ENCODE results near the gene ANOS1.

ANOS1 gene

DNA sequence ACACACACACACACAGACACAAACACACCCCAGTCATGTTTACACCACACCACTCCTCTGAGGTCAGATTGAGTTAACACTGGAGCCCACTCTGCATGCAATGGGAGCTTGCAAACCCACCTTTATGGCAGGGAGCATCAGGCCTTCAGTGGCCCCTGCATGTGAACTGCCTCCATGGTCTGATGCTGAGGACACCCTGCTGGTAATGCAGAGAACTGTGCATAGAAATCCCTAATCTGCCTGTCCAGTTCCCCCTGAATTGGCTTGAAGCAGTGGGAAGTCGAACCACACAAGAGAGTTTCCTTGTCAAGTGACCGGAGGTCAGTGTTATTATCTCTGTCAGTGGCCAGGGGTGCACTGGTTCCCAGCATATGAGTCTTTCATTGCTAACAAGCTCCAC, 59.8 kb downstream of the ANOS1 start:
- no peak overlapping the region for H3K4me3 ChIP-seq (ENCODE audit: low read depth, low read length)
- DNase-seq (ENCODE audit: low read depth, low spot score) = no peak
- no peak for TF ChIP-seq CTCF (IDR thresholded peaks at IDR 0.05; ENCODE audit: low read depth, low read length)
- in situ Hi-C loops (cut with HindIII; ENCODE audit: low sequenced_read_pairs) = no loop called here

GRCh38 chrX:8668813-8669212, 63.1 kb downstream of the ANOS1 start:
- in situ Hi-C loops (cut with HindIII; ENCODE audit: low sequenced_read_pairs) = no loop called here
- no peak overlapping the region for H3K4me3 ChIP-seq (ENCODE audit: low read depth, low read length)
- DNase-seq (ENCODE audit: low read depth, low spot score) = no peak
- no peak for TF ChIP-seq CTCF (IDR thresholded peaks at IDR 0.05; ENCODE audit: low read depth, low read length)

DNA sequence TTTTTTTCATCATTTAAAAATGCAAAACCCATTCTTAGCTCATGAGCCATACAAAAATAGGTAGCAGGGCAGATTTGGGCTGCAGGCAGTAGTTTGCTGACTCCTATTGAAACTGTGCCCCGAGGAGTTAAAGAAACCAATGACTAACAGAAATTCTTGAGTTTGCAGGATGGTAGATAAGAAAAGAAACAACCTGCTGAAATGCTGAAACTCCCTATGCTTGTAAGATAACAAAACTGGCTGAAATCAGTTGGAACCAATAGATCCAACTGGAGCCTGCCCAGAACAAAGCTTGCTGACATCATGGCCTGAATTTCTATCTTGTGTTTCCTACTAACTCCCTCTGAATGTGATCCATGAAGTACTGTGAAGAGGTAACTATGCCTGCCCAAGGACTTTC, 68.6 kb downstream of the ANOS1 start:
- H3K4me3 ChIP-seq (ENCODE audit: low read depth, low read length) = no peak overlapping the region
- no peak for DNase-seq (ENCODE audit: low read depth, low spot score)
- no peak for TF ChIP-seq CTCF (IDR thresholded peaks at IDR 0.05; ENCODE audit: low read depth, low read length)
- in situ Hi-C loops (cut with HindIII; ENCODE audit: low sequenced_read_pairs) = no loop called here

GRCh38 chrX:8657883-8658282, 74.1 kb downstream of the ANOS1 start:
- no peak for TF ChIP-seq CTCF (IDR thresholded peaks at IDR 0.05; ENCODE audit: low read depth, low read length)
- no peak for DNase-seq (ENCODE audit: low read depth, low spot score)
- in situ Hi-C loops (cut with HindIII; ENCODE audit: low sequenced_read_pairs) = no loop called here
- no peak overlapping the region for H3K4me3 ChIP-seq (ENCODE audit: low read depth, low read length)

GRCh38 chrX:8653956-8654355, 78.0 kb downstream of the ANOS1 start:
- no peak for DNase-seq (ENCODE audit: low read depth, low spot score)
- in situ Hi-C loops (cut with HindIII; ENCODE audit: low sequenced_read_pairs) = no loop called here
- H3K4me3 ChIP-seq (ENCODE audit: low read depth, low read length) = no peak overlapping the region
- TF ChIP-seq CTCF (IDR thresholded peaks at IDR 0.05; ENCODE audit: low read depth, low read length) = no peak

DNA sequence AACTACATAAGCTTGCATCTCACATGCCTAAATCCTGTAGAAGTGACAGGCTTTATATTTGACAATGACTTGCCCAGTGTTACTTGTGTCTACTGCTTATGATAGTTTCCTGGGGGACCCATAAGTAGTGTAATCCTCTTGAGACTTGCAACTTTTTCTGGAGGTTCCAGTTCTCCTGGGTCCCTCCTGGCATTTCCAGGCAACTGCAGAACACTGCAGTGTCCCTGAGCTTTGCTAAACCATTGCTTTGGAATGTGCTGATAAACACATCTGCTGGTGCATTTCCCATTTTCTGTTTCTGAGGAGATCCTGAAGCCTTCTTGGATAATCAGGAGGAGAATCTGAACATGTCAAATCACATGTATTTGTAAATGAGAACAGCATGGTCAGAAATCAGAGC, 82.0 kb downstream of the ANOS1 start:
- DNase-seq (ENCODE audit: low read depth, low spot score) = no peak
- no peak overlapping the region for H3K4me3 ChIP-seq (ENCODE audit: low read depth, low read length)
- no peak for TF ChIP-seq CTCF (IDR thresholded peaks at IDR 0.05; ENCODE audit: low read depth, low read length)
- in situ Hi-C loops (cut with HindIII; ENCODE audit: low sequenced_read_pairs) = no loop called here

DNA sequence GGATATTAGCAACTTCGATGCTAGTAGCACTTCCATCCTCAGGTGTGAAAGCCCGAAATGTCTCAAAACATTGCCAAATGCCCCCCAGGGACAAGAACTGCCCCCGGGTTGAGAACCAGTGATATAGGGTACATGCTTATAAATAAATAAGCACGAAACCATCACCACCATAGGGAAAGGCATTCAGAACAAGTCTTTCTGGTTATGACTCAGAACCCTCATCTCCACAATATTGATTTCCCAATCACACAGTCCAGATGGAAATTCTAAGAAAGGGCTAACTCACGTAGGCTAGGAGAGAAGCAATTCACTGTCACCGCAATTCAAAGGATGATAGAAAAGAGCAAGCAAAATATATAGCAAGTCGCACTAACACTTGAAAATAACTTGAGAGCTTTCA, 84.8 kb downstream of the ANOS1 start:
- no peak for DNase-seq (ENCODE audit: low read depth, low spot score)
- H3K4me3 ChIP-seq (ENCODE audit: low read depth, low read length) = no peak overlapping the region
- in situ Hi-C loops (cut with HindIII; ENCODE audit: low sequenced_read_pairs) = no loop called here
- TF ChIP-seq CTCF (IDR thresholded peaks at IDR 0.05; ENCODE audit: low read depth, low read length) = no peak
